ENCODE results near the gene GRAP2.

DNA sequence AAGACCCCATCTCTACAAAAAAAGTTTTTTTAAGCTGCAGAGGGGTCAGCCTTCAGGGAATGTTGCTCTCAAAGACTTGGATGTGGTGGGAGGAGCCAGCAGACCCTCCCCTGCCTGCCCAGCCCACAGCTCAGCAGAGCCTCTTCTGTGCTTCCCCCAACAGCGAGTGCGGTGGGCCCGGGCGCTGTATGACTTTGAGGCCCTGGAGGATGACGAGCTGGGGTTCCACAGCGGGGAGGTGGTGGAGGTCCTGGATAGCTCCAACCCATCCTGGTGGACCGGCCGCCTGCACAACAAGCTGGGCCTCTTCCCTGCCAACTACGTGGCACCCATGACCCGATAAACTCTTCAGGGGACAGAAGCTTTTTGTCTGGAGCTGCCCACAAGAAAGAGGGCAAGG lies 69.9 kb downstream of the GRAP2 start:
- TF ChIP-seq, protein P1, sequence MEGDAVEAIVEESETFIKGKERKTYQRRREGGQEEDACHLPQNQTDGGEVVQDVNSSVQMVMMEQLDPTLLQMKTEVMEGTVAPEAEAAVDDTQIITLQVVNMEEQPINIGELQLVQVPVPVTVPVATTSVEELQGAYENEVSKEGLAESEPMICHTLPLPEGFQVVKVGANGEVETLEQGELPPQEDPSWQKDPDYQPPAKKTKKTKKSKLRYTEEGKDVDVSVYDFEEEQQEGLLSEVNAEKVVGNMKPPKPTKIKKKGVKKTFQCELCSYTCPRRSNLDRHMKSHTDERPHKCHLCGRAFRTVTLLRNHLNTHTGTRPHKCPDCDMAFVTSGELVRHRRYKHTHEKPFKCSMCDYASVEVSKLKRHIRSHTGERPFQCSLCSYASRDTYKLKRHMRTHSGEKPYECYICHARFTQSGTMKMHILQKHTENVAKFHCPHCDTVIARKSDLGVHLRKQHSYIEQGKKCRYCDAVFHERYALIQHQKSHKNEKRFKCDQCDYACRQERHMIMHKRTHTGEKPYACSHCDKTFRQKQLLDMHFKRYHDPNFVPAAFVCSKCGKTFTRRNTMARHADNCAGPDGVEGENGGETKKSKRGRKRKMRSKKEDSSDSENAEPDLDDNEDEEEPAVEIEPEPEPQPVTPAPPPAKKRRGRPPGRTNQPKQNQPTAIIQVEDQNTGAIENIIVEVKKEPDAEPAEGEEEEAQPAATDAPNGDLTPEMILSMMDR (IDR thresholded peaks at IDR 0.05): no peak
- TF ChIP-seq POLR2A (IDR thresholded peaks at IDR 0.05): no peak

Measured in Peyer's patch (tissue), 4 donors.